Transverse colon (tissue), 4 donors: ENCODE results near the gene ERGIC1. TPM values are rescaled to one million over a fixed set of nuclear protein-coding genes. Genes with fewer than 3 reads are reported as not detected.

ENCODE experiments used
- DNase-seq: peaks from one replicate; pipeline ENCODE4 v3.0.0-alpha.2; 2019
- H3K27ac ChIP-seq, 4 donors: fragments of 200-600 bp; sonication (generic); 2 replicates each; pipeline ENCODE4 v1.5.1; 2016 to 2018; ENCODE audit warnings: inconsistent platforms in 4 of 4
- H3K27me3 ChIP-seq: fragments of 200-600 bp; sonication (generic); 2 replicates; pipeline ENCODE4 v1.5.1; 2017; ENCODE audit warnings: inconsistent platforms
- H3K36me3 ChIP-seq, 4 donors: fragments of 200-600 bp; sonication (generic); 2 replicates each; pipeline ENCODE4 v1.5.1; 2017 to 2019; ENCODE audit warnings: inconsistent platforms in 4 of 4
- H3K4me1 ChIP-seq, 4 donors: fragments of 200-600 bp; sonication (generic); 2 replicates each; pipeline ENCODE4 v1.5.1; 2017 to 2020; ENCODE audit warnings: inconsistent platforms in 4 of 4
- H3K4me3 ChIP-seq, 4 donors: fragments of 200-600 bp; sonication (generic); 1 replicate in 1 of 4; 2 replicates in 3 of 4; pipeline versions ENCODE4 v1.5.1 to v1.6.1; 2017 to 2019; ENCODE audit warnings: inconsistent platforms in 4 of 4
- H3K9me3 ChIP-seq, 2 donors: fragments of 200-600 bp; sonication (generic); 2 replicates each; pipeline ENCODE4 v1.5.1; 2017 to 2019; ENCODE audit warnings: inconsistent platforms in 2 of 2
- EP300 ChIP-seq: sonication (generic); formaldehyde crosslinking; IDR thresholded peaks from one replicate; pipeline ENCODE4 v1.6.1; 2017; ENCODE audit warnings: antibody characterized with exemption, low read depth
- POLR2A ChIP-seq: fragments of 450-650 bp; IDR thresholded peaks from one replicate; pipeline ENCODE4 v1.6.1; 2016; ENCODE audit warnings: antibody characterized with exemption, mild to moderate bottlenecking, moderate library complexity
- POLR2AphosphoS5 ChIP-seq, 3 donors: sonication (generic); formaldehyde crosslinking; IDR thresholded peaks; one replicate each; pipeline ENCODE4 v1.6.1; 2016; ENCODE audit warnings: antibody characterized with exemption in 3 of 3
- WGBS, 2 donors: methylation state at CpG; one replicate each; pipeline ENCODE4 v1.1.5; 2018; ENCODE audit warnings: low coverage in 1 of 2; 5-methylcytosine and 5-hydroxymethylcytosine counted together
- in situ Hi-C, 4 donors: fragments of 200-750 bp; cut with MboI; loops; one replicate each; pipeline versions ENCODE4 v1.15.0 to v1.15.1; 2017; ENCODE audit warnings: low sequenced_read_pairs in 3 of 4, low pct_ligation_motif_present in 1 of 4, low pct_unique_long_range_greater_than_20kb in 1 of 4
- intact Hi-C: fragments of 100-400 bp; cut with DNase I; formaldehyde crosslinking; loops from one replicate; pipeline ENCODE4 v1.15.1; 2023; ENCODE audit warnings: low total_unique reads
- total RNA-seq, 4 donors: library from RNA; depleted of rRNA; stranded (reverse); fragments of >200 nt; gene quantifications; one replicate each; pipeline ENCODE4 v1.1.0, GENCODE V29; 2016
- TF ChIP-seq, protein P1 (sequence below), 5 experiments: fragments of 200-600 bp in 3 of 5; fragments of 450-650 bp in 2 of 5; sonication (generic) in 3 of 5; IDR thresholded peaks; 1 replicate in 2 of 5; 2 replicates in 3 of 5; pipeline ENCODE4 v1.5.1; 2016 to 2017; ENCODE audit warnings: antibody characterized with exemption in 5 of 5, inconsistent platforms in 3 of 5, mild to moderate bottlenecking in 2 of 5, moderate library complexity in 1 of 5

ERGIC1 gene
- total RNA-seq, 4 donors from 2014 or later: 125 to 252 (median 184) TPM

DNA sequence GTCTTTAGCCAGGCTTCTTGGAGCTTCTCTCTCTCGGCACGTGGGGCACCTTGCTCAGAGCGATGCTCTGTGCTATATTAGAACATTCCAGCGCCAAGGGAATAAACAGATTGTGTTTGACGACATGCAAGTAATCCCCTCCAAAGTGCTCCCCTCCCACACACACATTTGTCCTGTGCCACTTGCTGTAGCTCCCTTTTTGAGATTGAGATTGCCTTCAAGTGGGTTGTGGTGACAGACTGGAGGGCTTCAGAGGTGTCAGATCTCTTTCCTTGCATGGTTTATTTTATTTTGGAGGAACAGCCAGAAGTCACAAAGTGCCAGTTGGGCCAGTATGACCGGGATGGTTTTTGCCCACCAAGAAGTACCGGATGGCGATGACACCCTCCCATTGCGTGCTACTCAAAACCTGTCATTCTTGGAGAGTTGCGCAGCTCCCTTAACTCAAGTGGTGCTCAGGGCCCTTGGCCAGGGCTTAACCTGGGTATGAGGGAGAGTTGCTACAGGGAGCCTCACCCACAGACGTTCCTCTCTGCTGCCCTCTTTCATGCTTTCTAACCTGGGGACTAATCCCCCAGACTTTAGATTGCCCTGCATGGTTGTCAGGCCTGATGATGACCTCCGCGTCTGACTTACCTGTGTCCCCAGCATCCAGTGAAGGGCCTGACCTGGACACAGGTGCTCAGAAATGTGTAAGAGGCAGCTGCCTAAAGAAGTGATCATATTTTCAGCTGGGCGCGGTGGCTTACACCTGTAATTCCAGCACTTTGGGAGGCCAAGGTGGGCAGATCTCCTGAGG is 106.4 kb downstream of the ERGIC1 start:
- H3K9me3 ChIP-seq: no peaks in the 10 kb centered on the region
- intact Hi-C loops: no loop called here
- H3K27ac ChIP-seq: no peak overlapping the region
- TF ChIP-seq EP300: no peak
- TF ChIP-seq POLR2A: no peak
- TF ChIP-seq, protein P1, sequence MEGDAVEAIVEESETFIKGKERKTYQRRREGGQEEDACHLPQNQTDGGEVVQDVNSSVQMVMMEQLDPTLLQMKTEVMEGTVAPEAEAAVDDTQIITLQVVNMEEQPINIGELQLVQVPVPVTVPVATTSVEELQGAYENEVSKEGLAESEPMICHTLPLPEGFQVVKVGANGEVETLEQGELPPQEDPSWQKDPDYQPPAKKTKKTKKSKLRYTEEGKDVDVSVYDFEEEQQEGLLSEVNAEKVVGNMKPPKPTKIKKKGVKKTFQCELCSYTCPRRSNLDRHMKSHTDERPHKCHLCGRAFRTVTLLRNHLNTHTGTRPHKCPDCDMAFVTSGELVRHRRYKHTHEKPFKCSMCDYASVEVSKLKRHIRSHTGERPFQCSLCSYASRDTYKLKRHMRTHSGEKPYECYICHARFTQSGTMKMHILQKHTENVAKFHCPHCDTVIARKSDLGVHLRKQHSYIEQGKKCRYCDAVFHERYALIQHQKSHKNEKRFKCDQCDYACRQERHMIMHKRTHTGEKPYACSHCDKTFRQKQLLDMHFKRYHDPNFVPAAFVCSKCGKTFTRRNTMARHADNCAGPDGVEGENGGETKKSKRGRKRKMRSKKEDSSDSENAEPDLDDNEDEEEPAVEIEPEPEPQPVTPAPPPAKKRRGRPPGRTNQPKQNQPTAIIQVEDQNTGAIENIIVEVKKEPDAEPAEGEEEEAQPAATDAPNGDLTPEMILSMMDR (IDR thresholded peaks at IDR 0.05): no peak
- TF ChIP-seq POLR2AphosphoS5 (IDR thresholded peaks at IDR 0.05): no peak
- no peak overlapping the region for H3K4me3 ChIP-seq
- DNase-seq: no peak
- peaks cover 0 to 51% (median 14%) of the 10 kb centered on the region in 4 donors for H3K36me3 ChIP-seq
- H3K27me3 ChIP-seq: no peaks in the 10 kb centered on the region
- in situ Hi-C loops: loop anchor here in 3 of 4 donors (25.0 kb wide), 2 partner anchors 453 to 478 kb away; partner anchors contain the start of gene SH3PXD2B (in 2 of the 3)
- H3K4me1 ChIP-seq: no peaks in the 10 kb centered on the region
- WGBS, 2 donors: 93 to 94% methylated on average over 3 to 15 of the region's 15 CpGs

DNA sequence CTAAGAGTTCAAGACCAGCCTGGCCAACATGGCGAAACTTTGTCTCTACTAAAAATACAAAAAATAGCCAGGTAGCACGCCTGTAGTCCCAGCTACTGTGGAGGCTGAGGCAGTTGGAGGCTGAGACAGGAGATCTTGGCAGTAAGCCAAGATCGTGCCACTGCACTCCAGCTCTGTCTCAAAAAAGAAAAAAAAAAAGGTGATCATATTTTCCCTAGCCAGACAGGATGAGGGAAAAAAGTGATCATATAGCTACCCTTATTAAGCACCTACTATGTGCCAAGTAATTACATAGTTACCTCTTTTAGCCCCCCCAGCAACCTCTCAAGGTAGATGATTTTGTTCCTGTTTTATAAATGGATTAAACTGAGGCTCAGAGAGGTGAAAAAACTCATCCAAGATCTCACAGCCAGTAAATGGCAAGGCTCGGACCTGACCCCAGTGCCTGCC is 107.0 kb downstream of the ERGIC1 start:
- Histone ChIP-seq H3K27me3 (no peaks in the 10 kb centered on the region), H3K27ac (no peak overlapping the region), H3K4me1 (no peaks in the 10 kb centered on the region), H3K36me3 (peaks cover 0 to 51% (median 13%) of the 10 kb centered on the region in 4 donors), H3K9me3 (no peaks in the 10 kb centered on the region), H3K4me3 (no peak overlapping the region)
- WGBS, 2 donors: 20 to 65% methylated on average over 1 to 4 of the region's 4 CpGs
- TF ChIP-seq, protein P1 (IDR thresholded peaks at IDR 0.05): no peak
- TF ChIP-seq POLR2AphosphoS5 (IDR thresholded peaks at IDR 0.05) (no peak), EP300 (no peak), POLR2A (no peak)
- in situ Hi-C loops (loop anchor here in 3 of 4 donors (25.0 kb wide), 2 partner anchors 454 to 479 kb away; partner anchors contain the start of gene SH3PXD2B (in 2 of the 3)), intact Hi-C loops (no loop called here)
- no peak for DNase-seq

DNA sequence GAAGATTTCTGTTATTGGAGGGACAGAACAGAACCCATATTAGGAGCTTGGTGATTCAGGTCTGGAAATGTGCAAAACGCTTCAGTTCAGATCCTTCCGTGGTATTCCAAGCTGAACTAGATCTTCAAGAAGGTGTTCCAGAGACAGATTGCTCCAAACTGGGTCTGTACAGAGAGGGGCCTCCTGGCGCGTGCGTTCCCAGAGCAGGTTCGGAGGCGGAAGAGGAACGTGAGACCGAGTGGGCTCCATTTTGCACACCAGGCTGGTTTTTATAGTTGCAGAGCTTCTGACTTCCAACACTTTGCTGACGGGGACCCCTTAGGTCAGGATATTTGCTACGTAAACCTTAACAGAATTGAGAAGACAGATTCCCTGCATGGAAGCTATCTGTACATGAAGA is 108.5 kb downstream of the ERGIC1 start:
- H3K27me3 ChIP-seq: no peaks in the 10 kb centered on the region
- H3K4me3 ChIP-seq: no peak overlapping the region
- peaks cover 0 to 40% (median 12%) of the 10 kb centered on the region in 4 donors for H3K36me3 ChIP-seq
- no peaks in the 10 kb centered on the region for H3K9me3 ChIP-seq
- H3K27ac ChIP-seq: no peak overlapping the region
- TF ChIP-seq EP300 (no peak), POLR2AphosphoS5 (IDR thresholded peaks at IDR 0.05) (no peak), POLR2A (no peak)
- TF ChIP-seq, protein P1 (IDR thresholded peaks at IDR 0.05): no peak
- WGBS, 2 donors: 94 to 100% methylated on average over 1 to 11 of the region's 11 CpGs
- no peak for DNase-seq
- H3K4me1 ChIP-seq: no peaks in the 10 kb centered on the region
- in situ Hi-C loops: loop anchor here in 3 of 4 donors (25.0 kb wide), 2 partner anchors 455 to 480 kb away; partner anchors contain the start of gene SH3PXD2B (in 2 of the 3)
- intact Hi-C loops: no loop called here

DNA sequence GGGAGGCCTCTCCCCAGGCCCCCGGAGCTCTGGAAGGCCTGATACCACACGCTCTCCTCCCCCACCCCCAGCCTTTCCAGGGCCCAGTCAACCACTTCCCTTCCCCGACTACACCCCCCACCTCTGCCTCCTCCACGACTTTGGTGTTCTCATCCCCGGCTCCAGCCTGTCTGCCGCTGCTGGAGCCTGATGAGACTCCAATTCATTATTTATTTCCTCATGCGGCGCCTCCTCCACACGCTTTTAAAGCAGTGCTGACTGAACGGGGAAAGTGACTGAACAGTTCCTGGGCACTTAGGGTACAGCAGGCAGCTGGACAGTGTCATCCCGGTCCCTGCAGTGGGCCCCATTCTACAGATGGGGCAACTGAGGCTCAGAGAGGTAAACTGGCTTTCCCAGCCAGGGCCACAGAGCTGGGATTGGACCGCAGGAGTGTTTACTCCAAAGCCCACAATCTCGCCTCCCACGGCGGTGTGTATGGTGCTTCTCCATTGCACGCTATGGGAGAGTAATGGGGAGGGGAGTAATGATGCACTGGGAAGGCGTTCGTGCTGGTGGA is 109.3 kb downstream of the ERGIC1 start:
- 75 to 77% methylated on average over 6 to 18 of the region's 18 CpGs for WGBS, 2 donors
- H3K36me3 ChIP-seq: peaks cover 0 to 40% (median 12%) of the 10 kb centered on the region in 4 donors

More for the DNA sequence above, 109.3 kb downstream of the ERGIC1 start:
- Histone ChIP-seq H3K27ac (no peak overlapping the region), H3K27me3 (no peaks in the 10 kb centered on the region), H3K4me1 (no peaks in the 10 kb centered on the region), H3K9me3 (no peaks in the 10 kb centered on the region), H3K4me3 (no peak overlapping the region)
- in situ Hi-C loops: loop anchor here in 3 of 4 donors (25.0 kb wide), 2 partner anchors 456 to 481 kb away; partner anchors contain the start of gene SH3PXD2B (in 2 of the 3)
- TF ChIP-seq POLR2A (no peak), POLR2AphosphoS5 (IDR thresholded peaks at IDR 0.05) (no peak), EP300 (no peak)
- TF ChIP-seq, protein P1 (IDR thresholded peaks at IDR 0.05): no peak
- intact Hi-C loops: no loop called here
- no peak for DNase-seq
